Neural progenitor cell (in vitro differentiated cells): Measurements from ENCODE around the gene SND1.
"Not testable (repeated sequence)": the region's sequence is repeated elsewhere in the genome, so short reads cannot be mapped to it uniquely, and the experiment has no call there.

Experiments
- EZH2 ChIP-seq: fragments of 200-600 bp; sonication (generic); IDR thresholded peaks from 2 replicates; pipeline ENCODE4 v1.6.1; 2017; ENCODE audit warnings: antibody characterized with exemption, mild to moderate bottlenecking, moderate library complexity
- EZH2phosphoT487 ChIP-seq: fragments of 200-600 bp; sonication (generic); IDR thresholded peaks from 2 replicates; pipeline ENCODE4 v1.6.1; 2017; ENCODE audit warnings: antibody characterized with exemption
- TF ChIP-seq, protein P1 (sequence below): fragments of 200-600 bp; sonication (generic); IDR thresholded peaks from 2 replicates; pipeline ENCODE4 v1.5.1; 2017; ENCODE audit warnings: antibody characterized with exemption, mild to moderate bottlenecking

- TF ChIP-seq, protein P1, sequence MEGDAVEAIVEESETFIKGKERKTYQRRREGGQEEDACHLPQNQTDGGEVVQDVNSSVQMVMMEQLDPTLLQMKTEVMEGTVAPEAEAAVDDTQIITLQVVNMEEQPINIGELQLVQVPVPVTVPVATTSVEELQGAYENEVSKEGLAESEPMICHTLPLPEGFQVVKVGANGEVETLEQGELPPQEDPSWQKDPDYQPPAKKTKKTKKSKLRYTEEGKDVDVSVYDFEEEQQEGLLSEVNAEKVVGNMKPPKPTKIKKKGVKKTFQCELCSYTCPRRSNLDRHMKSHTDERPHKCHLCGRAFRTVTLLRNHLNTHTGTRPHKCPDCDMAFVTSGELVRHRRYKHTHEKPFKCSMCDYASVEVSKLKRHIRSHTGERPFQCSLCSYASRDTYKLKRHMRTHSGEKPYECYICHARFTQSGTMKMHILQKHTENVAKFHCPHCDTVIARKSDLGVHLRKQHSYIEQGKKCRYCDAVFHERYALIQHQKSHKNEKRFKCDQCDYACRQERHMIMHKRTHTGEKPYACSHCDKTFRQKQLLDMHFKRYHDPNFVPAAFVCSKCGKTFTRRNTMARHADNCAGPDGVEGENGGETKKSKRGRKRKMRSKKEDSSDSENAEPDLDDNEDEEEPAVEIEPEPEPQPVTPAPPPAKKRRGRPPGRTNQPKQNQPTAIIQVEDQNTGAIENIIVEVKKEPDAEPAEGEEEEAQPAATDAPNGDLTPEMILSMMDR = peak; percentile 6
- TF ChIP-seq EZH2phosphoT487, EZH2: not testable (repeated sequence)
Measured at GRCh38 chr7:128109424-128109969, 457.5 kb downstream of the SND1 start.
